ENCODE measurements around the gene GDPGP1.
"Not testable (repeated sequence)": the region's sequence is repeated elsewhere in the genome, so short reads cannot be mapped to it uniquely, and the experiment has no call there.

GDPGP1 gene, protein sequence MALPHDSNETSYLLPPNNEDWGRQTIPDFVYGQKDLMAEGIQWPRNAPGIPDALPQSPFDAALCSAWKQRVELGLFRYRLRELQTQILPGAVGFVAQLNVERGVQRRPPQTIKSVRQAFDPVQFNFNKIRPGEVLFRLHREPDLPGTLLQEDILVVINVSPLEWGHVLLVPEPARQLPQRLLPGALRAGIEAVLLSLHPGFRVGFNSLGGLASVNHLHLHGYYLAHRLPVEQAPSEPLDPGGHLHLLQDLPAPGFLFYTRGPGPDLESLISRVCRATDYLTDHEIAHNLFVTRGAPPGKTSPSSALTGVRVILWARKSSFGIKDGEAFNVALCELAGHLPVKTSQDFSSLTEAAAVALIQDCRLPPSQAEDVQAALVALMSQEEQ
- long read RNA-seq, donor 1, partial matches to known transcripts, result 0 of 3 reads
- long read RNA-seq, donor 1, other reads (novel, unspliced or antisense), result 0 of 3 reads
- long read RNA-seq, donor 2, result 0 reads
- long read RNA-seq, donor 3, partial matches to known transcripts, result 31 of 64 reads
- long read RNA-seq, donor 3, other reads (novel, unspliced or antisense), result 31 of 64 reads
- long read RNA-seq, donor 4, partial matches to known transcripts, result 0 of 6 reads
- long read RNA-seq, donor 4, other reads (novel, unspliced or antisense), result 0 of 6 reads
- long read RNA-seq, donor 5, partial matches to known transcripts, result 0 of 3 reads
- long read RNA-seq, donor 5, other reads (novel, unspliced or antisense), result 0 of 3 reads
- long read RNA-seq, donor 6, partial matches to known transcripts, result 0 of 1 reads
- long read RNA-seq, donor 6, other reads (novel, unspliced or antisense), result 0 of 1 reads
- long read RNA-seq, donor 7, result 0 reads
- long read RNA-seq, donor 8, result 0 reads

DNA sequence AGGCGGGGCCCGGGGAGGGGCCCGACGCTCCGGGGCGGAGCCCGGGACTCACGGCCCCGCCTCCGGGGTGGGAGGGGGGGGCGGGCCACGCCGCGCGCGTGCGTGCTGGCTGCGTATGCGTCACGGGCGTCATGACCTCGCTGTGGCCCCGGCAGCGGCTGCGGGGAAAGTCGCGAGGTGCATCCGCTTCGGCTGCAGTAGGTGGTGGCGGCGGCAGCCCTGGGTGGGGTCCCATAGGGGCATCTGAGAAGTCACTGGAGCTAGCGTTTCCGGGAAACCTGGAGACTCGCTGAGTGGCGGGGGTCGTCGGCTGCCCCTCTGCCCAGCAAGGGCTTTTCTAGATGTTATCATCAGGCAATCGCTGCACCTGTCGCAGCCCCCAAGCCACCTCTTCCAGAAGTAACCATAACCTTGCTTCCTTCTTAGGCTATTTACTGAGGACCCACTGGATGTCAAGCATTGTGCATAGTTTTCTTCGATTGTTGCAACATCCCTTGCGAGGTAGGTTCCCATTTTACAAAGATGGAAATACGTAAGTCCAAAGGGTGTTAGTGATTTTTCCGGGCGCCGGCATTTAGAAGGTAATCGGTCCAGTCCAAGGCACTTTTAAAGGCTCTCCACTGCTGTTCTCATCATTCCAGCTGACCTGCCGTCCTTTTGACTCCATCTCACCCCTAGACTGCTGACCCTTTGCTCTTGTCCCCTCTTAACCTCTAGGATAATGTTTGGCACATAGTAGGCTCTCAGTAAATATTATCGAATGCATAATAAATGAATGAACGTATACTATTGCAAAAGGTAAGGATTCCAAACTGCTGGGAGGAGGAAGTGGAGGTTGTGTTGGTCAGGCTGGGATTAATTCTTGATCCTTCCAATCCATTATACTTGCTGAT is at the start of gene GDPGP1:
Gene GDPGP1 (plus strand): TSS at position 114 of the 893 bp plus-strand sequence. CDS start 6,700 bp downstream, outside the sequence.
- peak; percentile 88 for DNase-seq

DNA sequence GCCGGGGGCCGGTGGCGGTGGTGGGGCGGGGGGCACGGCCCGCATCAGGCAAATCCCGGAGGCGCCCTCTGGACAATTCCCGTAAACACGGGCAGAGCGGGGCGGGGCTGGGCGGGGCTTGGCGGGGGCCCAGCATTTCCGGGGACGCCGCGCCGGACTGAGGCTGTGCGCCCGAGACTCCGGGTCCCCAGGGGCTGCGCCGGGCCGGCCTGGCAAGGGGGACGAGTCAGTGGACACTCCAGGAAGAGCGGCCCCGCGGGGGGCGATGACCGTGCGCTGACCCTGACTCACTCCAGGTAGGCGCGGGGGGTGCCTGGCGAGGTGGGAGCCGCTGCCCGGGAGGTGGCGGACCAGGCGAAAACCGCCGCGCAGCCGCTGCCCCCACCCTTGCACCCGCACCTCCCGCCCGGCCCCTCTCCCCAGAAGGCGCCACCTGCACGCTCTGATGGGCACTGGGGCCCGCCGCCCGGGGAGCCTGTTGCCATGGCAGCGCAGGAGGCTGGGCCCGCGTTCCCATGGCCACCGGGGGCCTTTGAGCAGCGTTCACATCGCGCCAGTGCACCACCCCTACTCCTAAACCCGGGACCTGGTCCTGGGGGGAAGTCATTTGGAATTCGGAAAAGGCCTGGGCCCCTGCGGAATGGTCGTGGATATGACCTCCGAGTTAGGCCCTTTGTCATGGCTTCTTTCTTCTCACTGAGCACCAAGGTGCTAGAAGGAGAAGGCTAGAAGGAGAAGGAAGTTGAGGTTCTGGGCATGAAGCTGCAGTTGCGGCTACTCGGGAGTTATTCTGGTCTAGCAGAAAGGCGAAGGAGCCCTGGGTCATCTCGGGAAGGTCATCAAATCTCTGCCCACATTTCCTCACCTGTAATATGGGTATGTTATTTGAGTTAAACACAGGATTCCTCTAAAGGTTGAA is 49.0 kb upstream of the GDPGP1 start:
- DNase-seq, result peak; percentile 80

DNA sequence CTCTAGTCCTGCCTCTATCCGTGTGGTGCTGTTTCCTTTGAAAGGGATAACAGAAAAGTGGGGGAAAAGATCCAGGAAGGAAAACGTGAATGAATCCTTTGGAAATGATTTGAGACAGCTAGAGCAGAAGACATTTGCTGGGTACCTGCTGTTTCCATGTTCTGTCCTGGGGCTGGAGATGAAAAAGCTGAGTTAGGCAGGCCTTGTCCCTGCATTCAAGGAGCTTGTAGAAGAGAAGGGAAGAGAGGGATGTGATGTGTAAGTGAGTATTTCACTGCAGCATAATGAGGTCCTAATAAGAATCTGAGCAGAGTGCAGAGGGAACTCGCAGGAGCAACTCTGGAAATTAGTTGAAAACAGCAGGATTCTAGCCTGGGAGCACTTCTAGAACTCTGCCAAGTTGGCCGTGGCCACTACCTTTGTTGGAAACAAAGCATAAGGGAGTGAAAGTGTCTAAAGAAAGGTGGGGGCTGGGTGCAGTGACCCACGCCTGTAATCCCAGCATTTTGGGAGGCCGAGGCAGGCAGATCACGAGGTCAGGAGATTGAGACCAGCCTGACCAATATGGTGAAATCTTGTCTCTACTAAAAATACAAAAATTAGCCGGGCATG is 46.6 kb upstream of the GDPGP1 start:
- DNase-seq, result no peak

DNA sequence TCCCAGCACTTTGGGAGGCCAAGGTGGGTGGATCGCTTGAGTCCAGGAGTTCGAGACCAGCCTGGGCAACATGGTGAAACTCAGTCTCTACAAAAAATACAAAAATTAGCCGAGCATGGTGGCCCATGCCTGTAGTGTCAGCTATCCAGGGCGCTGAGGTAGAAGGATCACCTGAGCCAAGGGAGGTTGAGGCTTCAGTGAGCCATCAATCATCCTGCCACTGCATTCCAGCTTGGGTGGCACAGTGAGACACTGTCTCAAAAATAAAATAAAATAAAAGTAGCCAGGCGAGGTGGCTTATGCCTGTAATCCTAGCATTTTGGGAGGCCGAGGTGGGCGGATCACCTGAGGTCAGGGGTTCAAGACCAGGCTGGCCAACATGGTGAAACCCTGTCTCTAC is 45.9 kb upstream of the GDPGP1 start:
- DNase-seq, result not testable (repeated sequence)

DNA sequence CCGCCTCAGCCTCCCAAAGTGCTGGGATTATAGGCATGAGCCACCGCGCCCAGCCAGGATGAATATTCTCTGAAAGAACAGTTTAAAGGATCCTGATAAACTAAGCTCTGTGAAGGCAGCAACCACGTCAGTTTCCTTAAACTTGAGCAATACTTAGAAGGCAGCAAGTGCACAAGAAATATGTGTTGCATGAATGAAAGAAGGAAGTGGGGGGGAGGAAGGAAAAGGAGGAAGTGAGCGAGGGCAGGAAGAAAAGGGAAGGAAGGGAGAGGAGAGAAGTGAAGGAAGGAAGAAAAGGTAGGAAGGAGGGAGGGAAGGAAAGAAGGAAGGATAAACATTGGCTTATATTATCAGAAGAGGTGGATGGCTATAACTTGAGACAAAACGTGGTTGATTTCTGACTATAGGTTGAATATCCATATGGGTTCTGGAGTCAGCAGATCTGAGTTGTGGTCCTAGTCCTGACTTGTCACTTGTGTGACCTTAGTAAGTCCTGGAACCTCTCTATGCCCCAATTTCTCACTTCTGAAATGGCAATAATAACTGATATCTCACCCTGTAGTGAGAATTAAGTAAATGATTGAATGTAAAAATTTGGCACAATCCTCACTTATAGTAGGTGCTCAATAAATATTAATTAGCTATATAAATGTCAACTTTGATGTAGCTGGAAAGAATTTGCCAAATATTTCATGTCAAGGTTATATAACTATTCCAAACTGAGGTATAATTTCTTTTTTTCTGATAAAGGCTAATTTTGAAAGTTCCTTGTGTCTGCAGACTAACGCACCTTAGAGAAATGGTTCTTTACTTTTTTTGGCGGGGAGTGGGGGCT is 44.9 kb upstream of the GDPGP1 start:
- no peak for DNase-seq

DNA sequence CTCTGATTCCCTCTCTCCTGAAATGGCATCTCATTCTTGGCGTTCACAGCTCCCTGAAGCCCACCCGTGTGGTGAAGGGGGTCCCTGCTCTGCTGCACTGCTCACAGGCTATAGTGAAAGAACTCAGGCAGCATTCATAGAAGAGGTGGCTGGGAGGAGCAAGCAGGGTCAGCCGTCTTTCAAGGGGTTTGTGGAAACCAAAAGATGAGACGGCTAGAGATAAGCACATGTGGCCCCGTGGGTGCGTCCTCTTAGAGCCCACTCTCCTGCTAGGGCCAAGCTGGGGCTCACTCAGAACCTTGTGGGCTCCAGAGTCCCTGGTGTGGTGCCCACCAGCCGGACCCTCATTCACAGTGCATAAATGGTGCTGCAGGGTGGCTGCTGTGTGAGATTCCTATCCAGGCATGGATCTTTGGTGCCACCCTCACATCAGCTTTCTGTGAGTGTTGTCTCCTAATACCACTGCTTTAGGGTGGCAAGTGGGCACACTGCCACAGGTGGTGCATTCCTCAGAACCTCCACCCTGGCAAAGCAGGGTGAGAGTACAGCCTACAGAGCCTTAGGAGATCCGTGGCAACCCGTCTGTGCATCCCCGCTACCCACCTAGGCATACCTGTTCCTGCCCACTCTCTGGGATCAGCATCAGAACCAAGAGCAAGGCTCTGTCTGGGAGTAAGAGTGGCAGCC is 44.1 kb upstream of the GDPGP1 start:
- no peak for DNase-seq

DNA sequence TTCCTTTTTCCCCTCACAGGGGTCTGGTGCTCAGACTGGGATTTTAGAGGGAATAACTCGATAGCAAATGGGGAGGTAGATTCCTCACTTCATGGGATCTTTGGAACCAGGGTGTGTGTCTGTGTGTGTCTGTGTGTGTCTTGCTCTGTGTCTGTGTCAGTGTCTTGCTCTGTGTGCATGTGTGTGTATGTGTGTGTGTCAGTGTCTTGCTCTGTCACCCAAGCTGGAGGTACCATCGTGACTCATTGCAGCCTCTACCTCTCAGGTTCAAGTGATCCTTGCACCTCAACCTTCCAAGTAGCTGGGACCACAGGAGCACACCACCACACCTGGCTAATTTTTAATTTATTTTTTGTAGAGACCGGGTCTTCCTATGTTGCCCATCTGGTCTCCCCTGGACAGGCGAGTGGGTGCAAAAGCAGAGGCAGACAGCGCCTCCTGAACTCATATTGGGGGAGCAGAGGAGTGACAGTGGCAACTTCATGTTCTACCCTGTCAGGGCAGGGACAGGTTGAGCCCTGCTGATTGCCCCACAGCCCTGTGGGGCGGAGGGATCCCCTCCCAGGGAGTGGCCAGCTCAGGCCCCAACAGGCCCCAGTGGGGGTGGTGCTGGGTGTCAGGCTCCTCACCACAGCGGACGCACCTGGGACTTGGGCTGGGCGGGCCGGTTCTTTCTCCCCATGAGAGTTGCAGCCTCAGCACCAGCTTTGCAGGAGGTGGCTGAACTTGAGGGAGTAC is 43.2 kb upstream of the GDPGP1 start:
- no peak for DNase-seq

DNA sequence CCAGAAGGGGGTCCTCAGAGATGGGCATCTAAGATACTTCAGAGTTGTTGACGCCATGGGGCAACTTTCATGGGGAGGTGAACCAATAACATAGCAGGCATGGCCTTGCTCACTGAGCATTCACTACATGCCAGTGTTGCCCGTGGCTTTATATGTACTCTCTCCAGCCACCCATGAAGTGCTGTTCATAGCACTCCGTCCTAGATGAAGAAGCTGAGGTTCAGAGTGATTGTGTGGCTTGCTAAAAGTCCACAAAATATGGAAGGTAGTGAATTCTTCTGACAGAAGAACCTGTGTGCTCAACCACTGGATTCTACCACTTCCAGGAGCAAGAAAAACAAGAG is 42.7 kb upstream of the GDPGP1 start:
- no peak for DNase-seq

DNA sequence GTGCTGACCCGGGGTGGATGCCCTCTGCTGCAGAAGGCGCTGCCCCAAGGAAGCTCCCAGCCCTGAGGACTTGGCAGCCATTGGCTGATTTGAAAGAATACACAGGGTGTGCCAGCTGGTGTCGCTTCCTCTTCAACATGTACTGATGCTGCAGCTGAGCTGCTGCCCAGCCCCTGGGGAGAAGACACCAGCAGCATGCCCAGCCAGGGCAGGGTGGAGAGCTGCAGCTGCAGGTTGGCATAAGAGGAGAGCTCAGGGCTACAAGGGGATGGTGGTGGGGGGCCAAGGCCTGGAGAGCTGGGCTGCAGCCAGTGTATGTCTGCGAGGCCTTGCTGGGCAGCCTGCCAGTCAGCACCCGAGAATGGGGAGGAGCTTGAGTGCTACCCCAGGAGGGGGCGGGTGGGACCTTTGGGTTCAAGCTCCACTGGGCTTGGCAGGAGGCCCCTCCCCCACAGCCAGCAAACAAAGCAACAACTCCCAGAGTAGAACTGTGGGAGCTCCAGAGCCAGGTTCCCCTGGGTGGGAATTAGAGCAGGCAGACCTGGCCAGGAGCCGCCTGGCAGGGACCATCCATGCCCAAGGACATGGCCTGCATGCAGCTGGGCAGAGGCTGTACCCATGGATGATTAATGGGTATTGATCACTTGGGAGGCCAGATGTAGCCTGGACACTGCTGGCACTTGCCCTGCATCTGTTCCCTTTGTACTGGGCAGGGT is 42.1 kb upstream of the GDPGP1 start:
- peak; percentile 80 for DNase-seq

DNA sequence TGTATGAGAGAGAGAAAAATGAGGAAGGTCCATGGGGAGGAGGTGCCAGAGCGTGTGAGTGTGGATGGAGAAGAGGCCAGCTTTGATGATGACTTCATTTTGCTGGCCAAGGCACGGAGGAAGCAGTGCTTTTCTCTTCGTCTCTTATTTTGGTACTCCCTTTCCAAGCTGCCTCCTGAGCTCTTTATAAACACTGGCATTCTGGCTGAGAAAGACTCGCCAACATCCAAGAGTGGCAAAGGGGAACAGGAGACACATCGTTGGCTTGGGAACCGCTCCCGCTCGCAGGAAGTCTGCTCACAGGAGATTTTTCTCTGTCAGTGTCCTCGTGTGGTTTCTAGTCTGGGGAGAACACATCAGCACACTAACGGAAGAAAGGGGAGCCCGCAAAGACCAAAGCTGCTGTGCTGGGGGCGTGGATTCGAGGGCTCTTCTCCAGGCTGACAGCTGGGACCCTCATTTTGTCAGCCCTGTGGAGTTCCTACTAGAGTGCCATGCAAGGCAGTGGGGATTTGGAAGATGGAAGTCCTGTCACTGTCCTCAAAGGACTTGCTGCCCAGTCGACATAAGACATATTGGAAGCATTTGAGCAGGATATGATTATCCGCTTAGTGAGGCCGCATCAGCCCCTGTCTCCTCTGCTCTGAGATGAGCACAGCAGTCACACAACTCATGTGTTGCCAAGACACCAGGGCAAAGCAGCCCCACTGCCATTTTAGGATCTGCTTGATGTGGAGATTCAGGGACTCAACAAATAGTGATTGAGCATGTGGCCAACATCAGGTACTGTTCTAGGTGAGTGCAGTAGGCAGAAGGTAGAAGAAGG is 40.8 kb upstream of the GDPGP1 start:
- DNase-seq, result no peak

DNA sequence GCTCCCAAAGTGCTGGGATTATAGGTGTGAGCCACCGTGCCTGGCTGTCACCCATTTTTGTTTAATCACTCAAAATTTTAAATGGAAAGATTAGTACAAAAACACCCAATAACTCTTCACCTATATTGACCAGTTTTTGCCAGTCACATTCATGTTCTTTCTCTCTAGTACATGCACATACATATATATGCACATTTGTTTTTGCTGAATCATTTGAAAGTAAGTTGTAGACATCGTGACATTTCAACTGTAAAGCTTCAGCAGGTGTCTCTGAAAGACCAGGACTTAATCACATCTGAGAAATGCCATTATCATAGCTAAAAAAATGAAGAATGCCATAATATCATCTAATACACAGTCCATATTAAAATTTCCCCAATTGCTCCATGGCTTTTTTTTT is 39.4 kb upstream of the GDPGP1 start:
- no peak for DNase-seq

DNA sequence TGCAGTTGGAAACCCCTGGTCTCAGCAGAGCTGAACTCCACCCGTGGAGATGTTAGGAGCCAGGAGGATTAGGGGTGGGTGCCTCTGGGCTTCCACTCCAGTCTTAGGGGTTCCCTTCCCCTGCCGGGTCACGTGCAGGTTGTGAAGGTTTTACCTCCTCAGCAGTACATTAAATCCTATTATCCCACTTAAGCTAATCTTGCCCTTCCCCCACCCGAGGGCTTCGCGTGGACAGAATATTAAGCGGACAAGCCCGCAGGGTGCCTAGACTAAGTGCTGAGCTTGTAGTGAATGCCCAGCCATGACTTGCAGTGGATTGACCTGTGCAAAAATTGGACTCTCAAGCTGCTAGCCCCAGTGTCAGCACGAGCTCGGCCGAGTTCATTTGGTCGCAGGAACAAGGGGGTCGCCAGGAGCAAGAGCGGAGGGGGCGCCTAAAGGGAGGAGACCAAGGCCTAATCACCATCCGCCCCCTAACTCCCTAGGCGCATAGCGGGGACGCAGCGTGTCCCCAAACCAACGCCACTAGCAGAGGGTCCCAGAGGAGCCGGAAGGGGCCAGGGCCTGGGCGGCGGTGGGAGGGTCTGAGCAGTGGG is 33.4 kb upstream of the GDPGP1 start:
- DNase-seq, result no peak

DNA sequence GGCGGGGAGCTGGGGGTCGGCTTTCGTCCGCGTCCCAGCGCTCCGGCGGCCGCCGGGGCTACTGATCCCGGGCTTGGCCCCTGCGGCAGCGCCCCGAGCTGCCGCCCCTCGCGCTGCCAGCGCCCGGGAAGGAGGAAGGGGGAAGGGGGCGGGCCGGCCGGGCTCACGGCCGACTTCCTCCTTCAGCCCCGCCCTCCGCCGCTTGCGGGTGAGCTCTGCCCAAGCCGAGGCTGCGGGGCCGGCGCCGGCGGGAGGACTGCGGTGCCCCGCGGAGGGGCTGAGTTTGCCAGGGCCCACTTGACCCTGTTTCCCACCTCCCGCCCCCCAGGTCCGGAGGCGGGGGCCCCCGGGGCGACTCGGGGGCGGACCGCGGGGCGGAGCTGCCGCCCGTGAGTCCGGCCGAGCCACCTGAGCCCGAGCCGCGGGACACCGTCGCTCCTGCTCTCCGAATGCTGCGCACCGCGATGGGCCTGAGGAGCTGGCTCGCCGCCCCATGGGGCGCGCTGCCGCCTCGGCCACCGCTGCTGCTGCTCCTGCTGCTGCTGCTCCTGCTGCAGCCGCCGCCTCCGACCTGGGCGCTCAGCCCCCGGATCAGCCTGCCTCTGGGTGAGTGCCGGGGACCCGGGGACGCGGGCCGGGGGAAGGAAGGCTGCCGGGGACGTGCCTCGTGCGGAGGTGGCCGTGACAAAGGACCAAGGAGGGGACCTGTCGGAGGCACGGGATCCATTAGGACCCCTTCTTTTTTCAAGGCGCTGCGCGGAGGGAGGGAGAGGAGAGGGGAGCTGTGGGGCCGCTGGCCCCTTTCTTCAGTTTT is 32.7 kb upstream of the GDPGP1 start, which contains the start of gene SEMA4B:
Gene SEMA4B (plus strand): TSS at position 201 of the 814 bp plus-strand sequence. CDS start 249 bp downstream, at position 450.
- DNase-seq, result peak; percentile 90

DNA sequence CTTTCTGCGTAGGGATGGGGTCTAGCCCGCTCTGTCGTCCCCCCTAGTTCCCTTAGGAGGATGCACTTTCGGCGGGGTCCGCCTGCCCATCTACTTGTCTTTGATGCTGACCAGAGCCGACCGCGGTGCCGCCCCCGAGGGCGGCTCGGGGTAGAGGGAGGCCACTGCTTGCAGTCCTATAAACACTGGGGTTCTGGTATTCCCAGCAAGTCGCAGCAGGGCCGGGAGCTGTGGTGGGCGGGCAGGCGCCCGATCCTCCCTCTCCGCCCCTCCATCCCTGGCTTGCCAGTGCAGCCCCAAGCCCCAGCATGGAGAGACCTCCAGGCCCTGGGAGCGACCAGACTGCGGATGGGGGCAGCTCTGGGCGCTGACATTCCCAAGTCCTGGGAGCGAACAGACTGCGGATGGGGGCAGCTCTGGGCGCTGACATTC is 32.0 kb upstream of the GDPGP1 start:
- no peak for DNase-seq

DNA sequence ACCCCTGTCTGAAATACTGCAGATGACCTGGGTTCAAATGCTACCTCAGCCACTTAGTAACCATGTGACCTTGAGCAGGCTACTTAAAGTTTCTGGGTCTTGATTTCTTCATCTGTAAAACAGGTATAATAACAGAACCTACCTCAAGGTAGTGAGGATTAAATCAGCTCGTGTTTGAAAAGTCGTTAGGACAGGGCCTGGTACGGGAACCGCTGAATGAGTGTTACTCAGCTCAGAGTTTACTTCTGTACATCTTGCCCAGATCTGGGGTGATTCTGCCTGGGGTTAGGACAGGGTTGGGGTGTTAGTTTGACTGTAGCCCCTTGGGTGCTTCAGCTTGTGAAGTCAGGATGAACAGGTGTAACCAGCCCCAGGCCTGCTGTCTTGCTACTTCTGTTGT is 31.1 kb upstream of the GDPGP1 start:
- DNase-seq, result no peak
